Activated CD8-positive, alpha-beta memory T cell treated with anti-CD3 and anti-CD28 coated beads, Interleukin-2, amount 50 U/mL, for 1 hour (primary cell): Measurements from ENCODE around the gene JAZF1.

Experiments
- DNase-seq: peaks from one replicate; pipeline ENCODE4 v3.0.0-alpha.2; 2020; ENCODE audit errors: extremely low read depth

The JAZF1 gene

DNA sequence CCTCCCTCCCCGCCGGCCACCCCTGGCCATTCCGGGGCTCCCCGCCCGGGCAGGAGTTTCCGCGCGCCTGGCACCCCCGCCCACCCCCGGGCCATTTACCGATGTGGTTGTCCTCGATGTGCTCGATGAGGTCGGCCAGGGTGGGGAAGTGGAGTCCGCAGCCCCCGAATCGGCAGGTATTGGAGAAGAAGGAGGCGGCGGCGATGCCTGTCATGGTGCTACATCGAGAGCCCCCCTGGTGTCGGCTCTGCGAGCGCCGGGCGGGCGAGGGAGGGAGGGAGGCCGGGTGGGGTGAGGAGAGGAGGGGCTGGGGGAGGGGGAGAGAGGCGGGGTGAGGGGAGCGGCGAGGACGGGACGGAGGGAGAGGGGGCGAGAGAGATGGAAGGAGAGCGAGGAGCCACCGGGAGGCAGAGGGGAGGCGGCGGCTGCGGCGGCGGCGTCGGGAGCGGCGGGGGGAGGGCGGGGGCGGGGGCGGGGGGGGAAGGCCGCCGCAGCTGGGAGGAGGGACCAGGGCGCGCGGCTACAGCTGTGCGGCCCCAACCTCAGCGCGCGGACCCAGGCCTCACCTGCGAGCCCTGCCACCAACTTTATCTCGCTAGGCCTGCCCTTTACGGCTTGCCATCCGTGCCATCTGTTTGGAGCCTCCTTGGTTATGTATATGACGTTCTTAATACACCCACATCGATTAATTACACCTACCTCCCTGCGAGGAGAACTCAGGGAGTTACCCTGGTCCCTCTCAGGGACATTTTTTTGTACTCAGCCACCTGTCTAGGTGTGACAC lies at the start of gene JAZF1:
Gene JAZF1, minus strand, starts transcription at position 432 of the 784 bp plus-strand sequence.
- no peak for DNase-seq

DNA sequence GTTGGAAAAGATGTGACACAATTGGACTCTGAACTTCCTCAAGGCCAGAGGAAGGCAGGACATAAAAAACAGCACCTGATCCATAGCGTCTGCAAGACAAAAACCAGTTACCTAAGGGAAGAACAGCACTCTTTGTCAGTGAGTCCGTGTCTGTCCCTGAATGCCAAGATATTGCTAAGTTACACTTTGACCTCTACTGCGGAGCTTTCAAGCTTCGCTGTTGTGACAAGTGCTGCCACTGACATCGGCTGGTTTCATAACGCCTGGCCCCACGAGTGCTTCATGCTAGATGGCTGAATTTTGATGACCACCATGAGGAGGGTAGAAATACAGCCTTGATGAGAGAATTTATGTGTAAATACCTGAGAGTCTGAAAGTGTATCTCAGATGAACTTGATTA lies 49.7 kb upstream of the JAZF1 start:
- no peak for DNase-seq

DNA sequence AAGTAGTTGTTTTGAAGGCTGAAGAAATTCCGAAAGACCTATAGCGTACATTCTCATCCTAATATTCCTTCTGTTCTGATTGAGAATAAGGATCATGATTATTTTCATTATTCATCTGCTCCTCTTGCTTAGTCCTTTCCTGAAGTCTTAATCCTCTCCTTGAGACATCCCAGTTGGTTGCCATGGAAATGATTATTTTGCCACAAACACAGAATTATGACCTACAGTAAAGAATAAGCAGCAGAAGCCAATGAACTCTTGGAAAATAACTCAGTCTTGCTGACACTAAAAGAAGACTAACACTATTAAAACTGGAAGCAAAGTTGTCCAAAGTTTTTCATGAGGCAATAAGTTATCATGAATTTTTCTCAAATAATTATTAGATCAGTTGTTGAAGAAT lies 47.8 kb upstream of the JAZF1 start:
- DNase-seq = no peak

DNA sequence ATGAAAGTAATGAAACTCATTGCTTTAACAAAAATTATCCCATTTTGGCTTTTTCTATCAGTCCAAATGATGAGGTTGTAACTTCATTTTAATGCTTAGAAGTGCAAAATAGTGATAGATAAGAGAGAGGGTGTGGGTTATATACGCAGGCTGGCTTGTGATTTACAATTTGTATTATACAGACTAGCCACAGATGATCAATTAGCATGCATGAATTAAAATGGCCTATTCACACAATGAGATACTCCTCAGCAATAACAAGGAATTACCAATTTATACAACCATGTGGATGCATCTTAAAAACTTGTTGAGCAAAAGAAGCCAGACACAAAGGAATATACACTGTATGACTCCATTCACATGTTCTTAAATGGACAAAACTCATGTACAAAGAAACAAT lies 45.4 kb upstream of the JAZF1 start:
- DNase-seq = no peak

DNA sequence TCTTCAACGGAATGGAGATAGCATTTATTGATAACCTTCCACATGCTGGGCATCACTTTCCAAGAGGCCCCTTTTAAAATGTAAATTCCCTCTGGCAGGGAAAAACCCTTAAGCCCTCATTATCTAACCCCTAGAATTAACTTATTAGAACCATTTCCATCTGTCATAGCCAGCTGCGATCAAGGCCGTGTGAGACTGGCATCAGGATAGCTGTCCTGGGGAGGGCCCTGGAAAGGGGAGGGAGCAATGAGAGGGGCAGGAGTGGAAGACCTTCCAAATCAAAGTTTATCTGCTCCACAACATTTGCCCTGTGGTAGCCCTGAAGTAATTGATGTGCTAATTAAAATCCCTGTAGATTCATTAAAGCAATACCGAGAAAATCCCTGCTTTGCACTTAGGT lies 45.0 kb upstream of the JAZF1 start:
- no peak for DNase-seq

DNA sequence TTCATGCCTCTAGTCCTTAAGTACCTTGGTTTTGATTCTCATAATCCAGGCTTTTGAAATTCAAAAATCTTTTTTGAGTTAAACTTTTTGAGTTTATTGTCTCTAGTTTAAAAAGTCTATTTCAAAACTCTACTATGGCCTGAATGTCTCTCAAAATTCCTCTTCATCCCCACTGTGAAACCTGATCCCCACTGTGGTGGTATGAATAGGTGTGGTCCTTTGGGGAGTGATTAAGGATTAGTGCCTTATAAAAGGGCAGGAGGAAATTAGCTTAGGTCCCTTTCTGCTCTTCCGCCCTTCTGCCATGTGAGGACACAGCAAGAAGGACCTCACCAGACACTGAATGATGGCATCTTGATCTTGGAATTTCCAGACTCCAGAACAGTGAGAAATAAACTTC lies 44.1 kb upstream of the JAZF1 start:
- no peak for DNase-seq

DNA sequence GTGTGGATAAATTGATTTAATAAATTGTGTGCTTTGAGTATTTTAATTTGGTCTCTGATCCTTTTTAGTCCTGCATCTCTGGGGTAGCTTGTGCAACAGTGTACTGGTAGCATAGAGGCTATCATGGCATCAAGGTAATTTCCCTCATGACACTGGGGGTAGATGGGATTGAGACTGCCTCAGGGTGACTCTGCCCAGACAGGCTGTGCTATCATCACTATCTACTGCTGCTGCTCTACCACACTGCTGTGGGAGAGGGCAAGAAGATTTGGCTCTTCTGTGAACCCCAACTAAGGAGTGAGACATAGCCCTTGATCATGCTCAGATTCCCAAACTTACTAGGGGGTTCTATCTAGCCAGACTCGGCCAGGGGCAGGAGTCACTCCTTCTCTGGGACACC lies 43.6 kb upstream of the JAZF1 start:
- DNase-seq = no peak

DNA sequence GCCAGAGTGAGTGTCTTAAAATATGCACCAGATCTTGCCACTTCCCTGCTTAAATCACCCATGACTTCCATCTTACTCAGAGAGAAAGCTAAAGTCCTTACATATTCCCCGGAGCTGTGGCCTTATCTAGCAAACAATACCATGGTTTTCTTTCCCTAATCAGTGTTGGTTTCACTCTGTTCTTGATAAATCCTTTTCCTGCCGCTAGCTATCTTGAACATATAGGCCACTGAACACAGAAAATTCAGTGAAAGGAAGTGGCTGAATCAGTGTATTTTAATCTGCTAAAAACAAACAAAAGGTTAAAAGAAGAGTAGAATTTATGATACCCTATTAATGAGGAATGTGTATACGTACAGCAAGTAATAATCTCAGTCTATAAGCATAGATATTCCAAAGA lies 42.0 kb upstream of the JAZF1 start:
- DNase-seq = no peak

DNA sequence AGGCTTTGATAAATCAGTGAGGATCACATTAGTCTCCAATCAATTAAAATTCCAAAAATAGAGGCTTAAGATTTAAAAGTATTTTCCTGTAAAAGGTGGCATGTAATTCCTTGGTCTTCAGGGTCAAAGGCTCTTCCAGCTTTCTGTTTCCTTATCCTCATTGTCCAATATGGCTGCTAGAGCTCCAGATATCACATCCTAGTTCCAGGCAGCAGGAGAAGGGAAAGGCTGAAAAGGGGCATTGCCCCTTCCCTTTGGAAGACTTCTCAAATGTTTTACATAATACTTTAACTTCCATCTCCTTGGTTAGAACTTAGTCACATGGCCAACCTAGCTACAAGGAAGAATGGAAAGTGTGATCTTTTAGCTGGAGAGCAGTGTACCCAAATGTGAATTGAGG lies 39.2 kb upstream of the JAZF1 start:
- DNase-seq = no peak

DNA sequence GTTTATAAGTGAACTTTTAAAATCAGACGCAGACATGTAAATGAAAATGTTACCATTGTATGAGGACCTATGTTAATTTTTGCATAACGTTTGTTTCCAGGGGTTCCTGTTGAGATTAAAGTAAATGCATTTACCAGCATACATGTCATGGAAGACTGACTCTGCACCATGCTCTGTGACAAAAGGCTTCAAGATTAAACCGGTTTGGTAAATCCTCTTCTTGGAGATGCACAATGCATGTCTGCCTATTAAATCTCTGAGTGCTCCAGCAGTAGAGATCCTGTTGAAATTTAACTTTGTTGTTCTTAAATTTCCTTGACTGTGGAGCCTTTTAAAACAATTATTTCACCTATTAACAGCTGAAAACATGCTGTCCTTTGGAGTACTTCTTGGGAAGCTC lies 36.5 kb upstream of the JAZF1 start:
- no peak for DNase-seq

DNA sequence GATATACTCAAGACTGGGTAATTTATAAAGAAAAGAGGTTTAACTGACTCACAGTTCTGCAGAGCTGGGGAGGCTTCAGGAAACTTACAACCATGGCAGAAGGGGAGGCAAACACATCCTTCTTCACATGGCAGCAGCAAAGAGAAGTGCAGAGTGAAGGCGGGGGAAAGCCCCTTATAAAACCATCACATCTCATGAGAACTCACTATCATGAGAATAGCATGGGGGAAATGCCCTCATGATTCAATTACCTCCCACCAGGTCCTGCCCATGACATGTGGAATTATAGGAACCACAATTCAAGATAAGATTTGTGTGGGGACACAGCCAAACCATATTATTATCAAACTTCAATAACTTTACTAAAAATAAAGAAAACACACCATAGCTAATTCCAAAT lies 30.4 kb upstream of the JAZF1 start:
- DNase-seq = no peak

DNA sequence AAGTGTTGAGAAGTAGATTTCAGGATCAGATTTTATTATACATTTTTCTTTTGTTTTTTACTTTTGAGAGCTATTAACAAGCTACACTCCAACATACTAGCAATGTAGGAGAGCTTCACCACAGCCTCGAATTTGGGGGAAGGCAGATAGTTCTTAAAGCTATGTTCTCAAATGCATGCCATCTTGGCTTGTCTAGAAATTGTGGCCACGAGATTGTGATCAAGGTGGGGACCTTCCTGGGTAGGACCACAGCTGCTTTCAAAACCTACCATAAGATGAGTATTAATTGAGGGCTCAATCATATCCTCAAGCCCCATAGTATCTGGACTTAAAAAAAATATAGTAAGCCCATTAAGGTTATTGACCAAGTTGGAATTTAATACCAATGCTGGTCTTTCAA lies 27.9 kb upstream of the JAZF1 start:
- no peak for DNase-seq

DNA sequence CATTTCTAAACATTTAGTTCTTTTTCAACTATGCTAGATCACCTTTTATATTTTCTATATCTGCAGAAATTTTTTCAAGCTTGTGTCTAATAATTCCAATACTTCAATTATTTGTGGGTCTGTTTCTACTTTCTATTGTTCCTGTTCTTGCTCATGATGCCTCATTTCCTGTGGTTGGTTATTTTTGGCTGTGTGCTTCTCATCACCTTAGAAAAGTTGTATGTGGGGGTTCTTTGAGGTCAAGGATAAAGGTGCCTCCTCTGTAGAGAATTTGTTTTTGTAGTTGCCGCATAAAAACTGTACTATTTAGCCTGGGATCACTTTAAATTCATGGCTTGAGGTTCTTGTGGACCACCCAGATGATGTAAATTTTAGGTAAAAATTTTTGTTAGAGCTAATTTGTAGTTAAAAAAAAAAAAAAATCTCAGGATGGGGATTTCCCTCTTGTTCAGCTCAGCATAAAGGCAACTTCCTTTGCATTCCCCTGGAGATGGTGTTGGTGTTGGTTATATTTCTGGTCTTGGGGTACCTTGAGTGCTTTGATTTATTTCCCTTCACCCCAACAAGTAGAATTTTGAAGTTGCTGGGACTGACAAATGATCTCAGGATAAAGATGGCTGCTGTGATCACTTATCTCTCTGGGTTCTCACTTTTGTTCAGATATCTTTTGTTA lies 27.0 kb upstream of the JAZF1 start:
- no peak for DNase-seq

DNA sequence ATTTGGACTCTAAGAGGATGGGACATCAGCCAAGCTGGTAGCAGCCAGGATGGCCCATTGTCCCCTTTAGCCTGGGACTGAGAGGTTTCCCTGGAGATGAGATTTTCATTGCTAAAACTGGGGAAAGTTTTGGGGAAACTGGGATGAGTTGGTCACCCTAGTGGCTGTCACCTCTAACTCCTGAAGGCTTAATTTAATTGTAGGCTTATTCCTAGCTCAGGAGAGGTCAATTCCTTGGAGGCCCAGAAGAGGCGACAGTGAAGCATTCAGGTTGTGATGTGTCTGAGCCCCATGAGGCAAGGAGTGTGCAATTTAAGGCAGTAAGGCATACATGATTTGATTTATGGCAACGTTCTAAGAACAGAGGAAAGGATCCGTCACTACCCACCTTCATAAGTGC lies 24.9 kb upstream of the JAZF1 start:
- DNase-seq = no peak

DNA sequence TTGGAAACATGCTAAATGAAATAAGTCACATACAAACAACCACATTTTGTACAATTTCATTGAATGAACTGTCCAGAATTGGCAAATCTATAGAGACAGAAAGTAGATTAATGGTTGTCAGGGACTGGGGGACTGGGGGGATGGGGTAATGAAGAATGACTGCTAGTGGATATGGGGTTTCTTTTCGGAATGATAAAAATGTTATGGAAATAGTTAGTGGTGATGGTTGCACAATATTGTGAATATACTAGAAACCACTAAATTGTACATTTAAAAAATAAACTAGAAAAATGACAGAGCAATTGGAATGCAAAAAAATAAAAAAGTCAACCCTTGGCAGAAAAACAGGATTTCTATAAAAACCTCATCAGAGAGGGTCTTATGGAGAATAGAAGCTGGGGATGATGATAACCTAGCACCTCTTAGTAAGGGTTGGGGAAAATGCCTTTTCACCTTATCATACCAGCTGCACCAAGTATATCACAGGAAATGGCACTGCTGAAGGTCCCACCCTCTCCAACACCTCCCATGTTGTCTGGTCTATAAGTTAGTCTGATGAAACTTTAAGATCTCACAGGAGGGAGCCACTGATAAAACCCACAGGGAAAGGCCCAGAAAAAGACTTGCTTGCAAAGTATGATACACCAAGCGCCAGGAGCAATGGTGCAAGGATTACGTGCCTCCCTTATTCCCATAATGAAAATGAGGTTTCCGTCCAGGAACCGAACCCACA lies 23.1 kb upstream of the JAZF1 start:
- no peak for DNase-seq

DNA sequence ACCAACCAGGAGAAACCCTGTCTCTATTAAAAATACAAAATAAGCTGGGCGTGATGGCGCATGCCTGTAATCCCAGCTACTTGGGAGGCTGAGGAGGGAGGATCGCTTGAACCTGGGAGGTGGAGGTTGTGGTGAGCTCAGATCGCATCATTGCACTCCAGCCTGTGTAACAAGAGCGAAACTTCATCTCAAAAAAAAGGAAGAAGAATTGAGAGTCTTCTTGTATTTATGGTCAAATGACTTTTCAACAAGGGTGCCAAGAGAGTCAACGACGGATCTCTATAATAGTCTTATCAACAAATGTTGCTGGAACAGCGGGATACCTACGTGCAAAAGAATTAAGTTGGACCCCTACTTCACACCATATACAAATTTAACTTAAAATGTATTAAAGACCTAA lies 21.6 kb upstream of the JAZF1 start:
- DNase-seq = no peak

DNA sequence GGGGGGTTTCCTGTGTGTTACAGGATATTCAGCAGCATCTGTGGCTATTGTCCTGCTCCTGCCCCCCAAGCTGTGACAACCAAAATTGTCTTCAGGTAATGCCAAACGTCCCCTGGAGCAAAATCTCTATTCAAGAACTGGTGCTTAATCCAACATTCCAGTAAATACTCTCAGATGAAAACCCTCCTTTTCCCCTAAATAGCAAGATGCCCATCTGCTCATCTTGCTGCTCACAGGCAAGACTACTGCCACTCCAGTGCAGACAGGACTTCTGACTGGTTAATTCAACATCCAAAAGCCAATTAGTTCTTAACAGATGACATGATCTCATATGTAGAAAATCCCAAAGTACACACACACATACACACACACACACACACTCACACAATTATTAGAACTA lies 20.5 kb upstream of the JAZF1 start:
- no peak for DNase-seq

DNA sequence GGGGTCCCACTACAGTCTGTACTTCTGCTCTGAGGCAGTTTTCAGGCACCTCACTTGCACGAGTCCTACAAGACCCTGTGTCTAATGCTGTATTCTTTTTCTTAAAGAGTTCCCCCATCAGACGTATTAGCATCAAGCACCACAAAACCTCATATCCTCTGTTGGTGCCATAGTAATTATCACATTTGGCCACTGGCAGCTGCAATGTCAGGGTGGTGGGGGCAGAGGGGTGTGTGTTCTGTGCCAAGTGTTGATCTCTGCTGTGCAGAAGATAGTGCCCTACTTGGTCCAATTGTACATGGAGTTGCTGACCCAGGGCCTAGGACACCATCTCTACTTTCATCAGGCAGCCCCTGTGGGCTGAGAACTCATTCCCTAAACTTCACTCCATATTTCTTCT lies 20.0 kb upstream of the JAZF1 start:
- DNase-seq = no peak

DNA sequence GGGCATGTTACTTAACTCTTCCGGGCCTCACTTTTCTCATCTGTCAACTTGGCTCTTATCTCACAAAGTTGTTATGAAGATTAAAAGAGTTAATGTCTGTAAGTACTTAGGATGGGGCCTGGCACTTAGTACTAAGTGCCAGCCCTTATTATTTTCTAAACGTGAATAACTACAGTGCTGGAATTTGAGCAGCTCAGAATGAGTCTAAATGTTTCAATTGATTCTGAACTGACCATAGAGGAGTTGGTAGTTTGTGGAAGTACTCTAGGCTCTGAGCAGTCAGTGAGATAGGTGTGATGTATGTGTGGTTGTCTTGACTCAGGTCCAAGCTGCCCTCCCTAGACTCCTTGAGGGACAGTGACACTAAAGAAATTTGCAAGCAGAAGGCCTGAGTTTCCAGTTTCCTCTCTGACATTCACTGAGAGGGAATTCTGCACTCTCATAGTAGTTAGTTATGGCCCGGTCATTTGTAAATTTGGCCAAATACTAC lies 18.5 kb upstream of the JAZF1 start:
- no peak for DNase-seq

DNA sequence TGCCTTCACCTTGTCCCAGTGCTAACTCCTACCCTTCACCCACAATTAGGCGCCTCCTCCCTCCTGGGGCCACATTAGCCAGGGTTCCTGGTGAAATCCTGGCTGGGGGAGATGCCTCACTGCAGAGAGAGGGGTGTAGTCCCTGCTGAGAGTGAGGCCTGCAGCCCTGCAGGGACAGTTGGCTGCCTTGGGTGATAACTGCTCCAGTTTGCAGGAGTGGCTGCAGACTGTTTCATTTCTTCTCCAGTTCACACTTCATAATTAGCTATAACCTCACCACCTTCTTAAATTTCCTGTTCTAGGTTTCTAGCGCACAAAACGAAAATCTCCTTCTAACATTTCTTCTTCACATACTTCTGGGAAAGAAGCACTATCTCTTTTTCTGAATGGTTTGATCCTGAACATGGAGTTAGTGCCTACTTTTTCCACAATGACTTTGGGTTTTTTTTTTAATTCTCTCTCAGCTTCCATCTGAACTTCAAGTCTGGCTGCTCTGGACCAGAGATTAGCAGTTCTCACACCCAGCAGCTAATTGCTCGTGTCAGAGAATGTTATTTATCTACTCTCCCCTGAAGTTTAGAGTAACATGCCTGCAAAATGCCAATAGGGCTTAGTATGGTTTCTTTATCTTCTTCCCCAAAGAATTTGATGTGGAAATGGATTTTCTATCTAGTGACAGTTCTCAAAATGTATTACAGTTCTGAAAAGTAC lies 15.5 kb upstream of the JAZF1 start:
- no peak for DNase-seq

DNA sequence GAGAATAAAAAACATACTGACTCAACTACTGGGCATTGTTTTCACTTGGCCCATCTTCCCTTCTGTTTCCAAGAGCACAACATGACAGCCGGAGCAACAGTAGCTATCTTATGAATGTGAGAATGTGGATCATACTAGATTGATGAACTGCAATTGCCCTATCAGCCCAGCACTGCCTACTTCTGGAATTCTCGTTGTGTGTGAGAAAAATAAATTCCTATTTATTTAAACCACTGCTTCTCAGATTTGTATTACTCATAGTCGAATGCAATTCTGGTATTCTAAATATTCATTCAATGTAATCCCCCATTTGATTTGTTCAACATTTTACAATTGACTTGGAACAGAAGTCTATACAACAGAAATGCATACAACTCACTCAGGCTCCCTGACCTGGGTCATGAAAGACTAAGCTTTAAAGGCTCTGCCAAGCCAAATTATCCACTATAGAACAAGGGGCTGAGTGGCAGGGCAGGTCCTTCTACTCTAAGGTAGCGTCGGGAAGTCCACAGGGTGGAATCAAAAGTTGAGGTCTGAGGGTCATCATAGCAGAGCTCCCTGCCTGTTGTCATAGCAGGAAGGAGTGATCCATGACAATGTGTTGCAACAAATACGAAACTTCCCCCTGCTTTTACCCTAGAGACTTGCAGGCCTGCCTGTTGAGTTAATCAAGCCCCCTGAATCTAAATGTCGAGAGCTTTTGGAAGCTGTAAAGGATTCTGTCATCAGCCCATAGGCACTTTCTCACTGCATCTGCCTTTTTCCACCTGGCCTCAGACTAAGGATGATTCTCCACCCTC lies 12.4 kb upstream of the JAZF1 start:
- no peak for DNase-seq
